GM04504 (cell line): ENCODE results near the gene VSX1.

Experiments used
- DNase-seq: peaks from one replicate; pipeline ENCODE4 v3.0.0-alpha.2; 2012; ENCODE audit warnings: low read depth

VSX1 gene

DNA sequence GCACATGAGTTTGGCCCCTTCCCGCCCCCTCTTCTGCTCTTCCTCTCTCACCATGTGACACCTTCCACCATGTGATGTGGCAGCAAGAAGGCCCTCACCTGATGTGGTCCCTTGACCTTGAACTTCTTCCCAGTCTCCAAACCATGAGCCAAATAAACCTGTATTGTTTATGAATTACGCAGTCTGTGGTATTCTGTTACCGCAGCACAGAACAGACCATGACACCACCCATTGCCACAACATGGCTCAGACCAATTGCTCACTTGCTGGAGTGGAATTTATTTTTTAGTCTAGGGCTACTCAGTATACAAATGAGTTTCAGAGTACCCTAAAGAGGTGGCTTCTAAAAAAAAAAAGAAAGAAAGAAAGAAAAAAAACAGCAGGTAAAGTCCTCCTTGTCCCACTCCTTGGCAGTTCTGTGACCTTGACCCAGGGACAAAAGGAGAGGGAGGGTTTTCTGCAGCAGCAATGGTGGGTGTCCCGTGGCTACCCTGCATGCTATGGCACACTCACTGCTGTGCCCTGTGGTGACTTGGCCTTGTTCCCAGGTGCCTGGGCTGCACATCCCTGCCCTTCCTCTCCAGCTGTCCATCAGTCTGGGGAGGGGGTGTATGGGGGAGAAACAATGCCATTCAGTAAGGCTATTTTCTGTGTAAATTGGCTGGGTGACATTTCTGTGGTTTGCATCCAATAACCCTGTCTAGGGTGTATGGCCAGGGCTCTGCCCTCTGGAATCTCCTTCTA, 5.4 kb upstream of the VSX1 start:
- DNase-seq: no peak

- no peak for DNase-seq
Observed at GRCh38 chr20:25085756-25086495, 4.0 kb upstream of the VSX1 start.

DNA sequence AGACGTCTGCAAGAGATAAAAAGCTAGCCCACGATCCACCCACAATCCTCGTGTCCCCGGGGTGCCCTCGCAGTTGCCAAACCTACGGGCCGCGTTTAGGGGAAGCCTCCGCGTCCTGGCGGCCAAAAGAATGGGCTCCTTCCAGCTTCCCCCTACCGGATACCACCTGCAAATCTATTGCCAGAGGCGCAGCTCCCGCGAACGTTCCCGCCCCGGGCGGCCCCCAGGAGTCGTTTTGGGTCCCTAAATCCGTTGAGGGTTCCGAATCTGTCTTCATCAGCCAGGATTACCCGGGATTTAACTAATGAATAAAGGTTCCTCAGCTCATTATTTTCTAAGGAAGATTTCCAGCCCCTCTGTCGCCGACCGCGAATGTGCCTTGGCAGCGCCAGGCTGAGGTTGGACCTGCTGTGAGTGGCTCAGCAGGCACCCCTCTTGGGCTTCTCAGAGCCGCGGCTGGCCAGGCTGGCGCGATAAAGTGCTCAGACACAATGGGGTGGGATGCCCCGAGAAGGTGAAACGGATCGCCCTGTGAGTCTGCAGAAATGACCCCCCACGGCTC, 2.8 kb upstream of the VSX1 start:
- DNase-seq: no peak

DNA sequence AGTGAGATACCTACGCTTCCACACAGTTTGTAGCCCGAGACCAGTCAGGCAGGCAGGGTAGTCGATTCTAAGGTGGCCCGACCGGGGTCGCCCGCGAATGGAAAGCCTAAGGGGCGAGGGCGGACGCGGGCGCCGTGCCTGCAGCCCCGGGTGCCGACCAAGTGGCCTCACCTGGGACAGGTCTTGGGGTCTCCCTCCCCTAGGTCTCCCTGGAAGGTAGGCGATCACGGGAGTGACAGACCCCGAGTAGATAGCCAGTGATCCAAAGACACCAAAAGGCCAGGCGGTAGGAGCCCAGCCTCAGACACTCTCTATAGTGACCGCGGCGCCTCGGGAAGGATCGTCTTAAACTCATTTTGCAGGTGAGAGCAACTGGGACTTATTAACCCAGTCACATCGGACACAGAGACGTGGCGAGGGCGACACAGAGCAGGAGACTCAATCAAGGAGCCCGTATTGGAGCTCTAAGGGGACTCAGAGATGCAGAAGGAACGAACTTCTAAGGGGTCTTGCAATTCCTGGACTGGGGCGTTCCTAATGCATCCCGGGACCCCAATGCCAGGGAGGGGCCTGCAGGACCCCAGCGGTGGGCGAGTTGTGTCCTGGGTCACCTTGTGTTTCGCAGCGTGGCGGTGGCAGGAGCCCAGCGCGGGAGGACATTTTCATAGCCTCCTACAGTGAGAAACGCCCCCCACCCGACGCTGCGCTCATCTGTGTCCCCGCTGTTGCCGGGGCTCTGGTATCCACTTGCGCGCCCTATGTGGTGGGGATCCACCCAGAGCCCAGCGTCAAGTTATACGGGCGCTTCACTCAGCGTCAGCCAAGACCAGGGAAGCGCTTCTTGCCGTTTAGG, 2.1 kb upstream of the VSX1 start:
- DNase-seq: no peak

DNA sequence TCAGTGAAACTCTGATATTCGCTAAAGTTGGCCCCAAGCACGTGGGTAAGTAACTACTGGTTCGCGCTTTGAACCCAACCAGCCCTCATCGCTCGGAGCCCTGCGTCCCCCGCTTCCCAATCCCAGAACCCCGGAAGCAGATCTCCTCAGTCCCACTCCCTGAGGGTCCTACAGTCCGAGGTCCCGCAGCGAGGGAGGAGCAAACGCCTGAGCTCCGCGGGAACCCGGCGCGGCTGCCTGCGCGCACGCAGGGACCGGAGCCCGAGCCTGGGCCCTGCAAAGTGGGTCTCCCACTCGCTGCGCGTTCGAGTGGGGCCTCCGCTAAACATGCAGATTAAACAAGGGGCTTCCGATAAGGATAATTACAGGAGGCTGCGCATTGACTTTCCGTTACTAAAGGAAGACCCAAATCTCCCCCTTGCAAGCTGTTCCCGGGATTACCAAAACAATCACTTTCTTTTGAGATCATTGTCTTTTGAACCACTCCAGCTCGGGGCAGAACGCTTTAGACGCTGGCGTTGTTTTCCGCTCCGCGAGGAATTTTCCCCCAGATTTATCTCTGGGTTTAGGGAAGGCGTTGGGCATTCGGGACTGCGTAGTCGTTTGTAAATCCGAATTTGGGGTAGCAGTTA, 1.3 kb upstream of the VSX1 start:
- no peak for DNase-seq

GRCh38 chr20:25082498-25082873, 545 bp upstream of the VSX1 start:
- no peak for DNase-seq

DNA sequence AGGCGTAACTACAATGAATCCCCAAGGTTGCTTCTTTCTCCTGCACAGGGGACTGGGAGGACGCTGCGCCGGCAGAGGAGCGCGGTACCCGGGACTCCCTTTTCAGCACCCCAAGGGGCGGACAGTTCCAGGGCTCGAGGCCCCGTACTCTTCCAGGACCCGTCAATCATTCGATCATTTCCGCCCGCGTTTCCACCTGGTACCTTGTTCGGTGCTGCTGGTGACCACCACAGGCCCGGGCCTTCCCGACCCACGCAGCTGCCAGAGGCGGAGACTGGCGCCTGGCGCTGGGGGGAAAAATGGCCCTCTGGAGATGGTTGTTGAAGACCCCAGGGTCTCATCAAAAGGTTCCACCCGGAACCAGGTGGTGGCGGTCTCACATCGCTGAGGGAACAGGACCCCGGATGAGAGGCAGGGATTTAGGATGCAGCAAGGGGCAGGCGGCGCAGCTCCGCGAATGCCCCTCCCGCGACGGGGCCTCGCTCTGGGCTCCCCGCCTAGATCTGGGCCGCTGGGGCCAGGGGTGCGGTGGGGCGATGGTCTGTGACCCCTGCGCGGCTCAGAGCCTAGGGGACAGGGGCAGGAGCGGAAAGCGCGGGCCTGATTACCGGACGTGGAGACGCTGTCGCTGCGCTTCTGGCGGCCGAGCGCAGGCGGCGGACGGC, 744 bp downstream of the VSX1 start:
- no peak for DNase-seq

GRCh38 chr20:25079171-25079570, 2.8 kb downstream of the VSX1 start:
- no peak for DNase-seq

DNA sequence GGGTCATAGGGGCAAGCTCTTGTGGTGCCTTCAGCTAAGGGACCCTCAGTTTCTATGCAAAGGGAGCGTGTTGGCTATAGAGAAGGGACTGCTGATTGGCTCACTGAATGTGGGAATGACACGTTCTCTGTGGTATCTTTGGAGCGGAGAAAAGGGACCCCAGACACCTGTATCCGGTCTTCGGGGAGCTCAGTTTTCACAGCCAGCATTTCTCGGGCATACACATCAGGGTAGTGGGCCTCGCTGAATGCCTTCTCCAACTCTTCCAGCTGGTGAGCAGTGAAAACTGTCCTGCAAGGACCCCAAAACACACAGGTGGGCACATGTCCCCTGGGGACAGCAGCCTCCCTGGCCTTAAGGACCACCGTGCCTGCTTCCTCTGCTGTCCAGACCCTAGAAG, 3.3 kb downstream of the VSX1 start:
- DNase-seq: no peak

DNA sequence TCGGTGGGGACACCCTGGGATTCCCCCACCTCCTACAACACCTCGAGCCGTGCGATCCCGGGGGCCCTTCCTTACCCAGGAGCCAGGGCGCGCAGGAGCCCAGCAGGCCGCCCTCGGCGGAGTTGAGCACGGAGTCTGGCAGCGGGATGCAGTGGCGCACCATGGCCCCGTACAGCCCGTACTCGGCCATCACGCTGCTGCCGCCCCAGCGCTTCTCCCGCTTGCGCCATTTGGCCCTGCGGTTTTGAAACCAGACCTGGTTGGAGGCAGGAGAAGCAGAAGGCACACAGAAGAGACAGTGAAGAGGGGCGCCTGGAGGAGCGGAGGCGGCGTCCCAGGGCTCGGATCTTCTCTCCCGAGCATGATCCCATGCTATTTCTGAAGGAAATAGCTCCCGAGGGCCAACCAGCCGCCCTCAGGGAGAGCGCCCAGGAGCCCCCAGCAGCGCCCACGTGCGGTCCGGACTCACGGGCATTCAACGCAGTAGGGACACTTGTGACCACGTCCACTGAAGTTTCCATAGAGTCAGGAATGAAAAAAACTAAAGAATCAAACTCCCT, 4.3 kb downstream of the VSX1 start:
- DNase-seq: no peak

DNA sequence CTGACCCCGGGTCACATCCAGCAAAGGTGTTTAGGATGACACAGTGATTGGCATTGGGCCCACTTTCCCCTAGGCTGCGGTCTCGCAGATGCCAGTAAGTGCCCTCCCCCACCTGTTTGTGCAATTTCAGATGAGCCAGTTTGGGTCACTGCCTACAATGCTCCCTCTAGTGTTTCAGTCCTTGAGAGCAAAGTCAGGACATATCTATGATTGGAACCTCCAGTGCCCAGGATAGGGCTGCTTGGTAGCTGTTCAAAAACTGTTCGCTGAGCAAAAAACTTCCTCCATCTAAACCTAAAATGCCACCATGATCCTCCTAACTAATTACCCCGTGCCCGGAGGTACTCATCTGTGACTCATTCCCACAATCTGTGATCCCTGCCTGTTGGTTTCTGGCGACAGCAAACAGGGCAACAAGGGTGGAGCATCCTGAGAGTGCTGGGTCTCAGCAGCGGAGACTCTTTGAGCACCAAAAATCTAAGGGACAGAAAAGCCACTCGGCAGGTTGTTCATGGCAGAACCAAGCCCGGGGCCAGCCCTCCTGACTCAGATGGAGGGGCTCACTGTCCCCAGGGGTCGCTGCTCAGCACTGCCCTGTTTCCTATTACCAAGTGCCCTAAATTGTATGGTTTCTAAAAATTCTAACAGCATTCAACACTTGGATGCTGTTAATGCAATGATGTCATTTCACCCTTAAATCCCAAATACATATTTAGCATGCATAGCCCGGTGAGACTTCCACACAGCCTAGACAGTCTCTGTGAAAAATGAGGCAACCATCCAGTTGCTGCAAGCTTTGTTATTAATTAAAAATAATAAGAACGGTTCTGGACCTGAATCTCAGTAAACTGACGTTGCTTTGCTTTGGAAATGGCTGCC, 5.0 kb downstream of the VSX1 start:
- no peak for DNase-seq

GRCh38 chr20:25076201-25076600, 5.7 kb downstream of the VSX1 start:
- DNase-seq: no peak

GRCh38 chr20:25073544-25073943, 8.4 kb downstream of the VSX1 start:
- no peak for DNase-seq

- DNase-seq: no peak
Observed at GRCh38 chr20:25072226-25072811, 9.6 kb downstream of the VSX1 start.

GRCh38 chr20:25071734-25072133, 10.2 kb downstream of the VSX1 start:
- no peak for DNase-seq

DNA sequence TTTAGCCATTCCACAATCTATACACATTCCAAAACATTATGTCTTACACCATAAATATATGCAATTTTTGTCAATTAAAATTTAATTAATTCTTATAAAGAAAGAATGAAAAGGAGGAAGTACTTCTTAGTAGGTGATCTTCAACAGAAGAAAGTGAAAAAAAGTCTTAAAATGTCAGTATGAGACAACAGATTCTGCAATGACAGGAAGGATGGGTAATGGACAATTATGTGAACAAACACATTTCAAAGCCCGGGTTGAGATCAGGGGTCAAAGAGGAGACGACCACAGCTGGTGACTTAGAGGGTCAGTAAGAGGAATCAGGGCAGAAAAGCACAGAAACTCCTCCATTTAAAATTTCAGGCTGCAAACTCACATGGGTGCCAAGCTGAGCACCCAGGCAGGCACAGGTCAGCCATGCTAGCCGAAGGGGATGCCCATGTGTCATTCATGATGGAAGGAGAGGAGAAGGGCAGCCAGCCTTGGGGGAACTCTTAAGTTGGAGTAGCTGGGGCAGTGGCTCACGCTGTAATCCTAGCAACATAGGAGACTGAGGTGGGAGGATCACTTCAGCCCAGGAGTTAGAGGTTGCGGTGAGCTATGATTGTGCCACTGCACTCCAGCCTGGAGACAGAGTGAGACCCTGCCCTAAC, 11.0 kb downstream of the VSX1 start:
- DNase-seq: no peak

DNA sequence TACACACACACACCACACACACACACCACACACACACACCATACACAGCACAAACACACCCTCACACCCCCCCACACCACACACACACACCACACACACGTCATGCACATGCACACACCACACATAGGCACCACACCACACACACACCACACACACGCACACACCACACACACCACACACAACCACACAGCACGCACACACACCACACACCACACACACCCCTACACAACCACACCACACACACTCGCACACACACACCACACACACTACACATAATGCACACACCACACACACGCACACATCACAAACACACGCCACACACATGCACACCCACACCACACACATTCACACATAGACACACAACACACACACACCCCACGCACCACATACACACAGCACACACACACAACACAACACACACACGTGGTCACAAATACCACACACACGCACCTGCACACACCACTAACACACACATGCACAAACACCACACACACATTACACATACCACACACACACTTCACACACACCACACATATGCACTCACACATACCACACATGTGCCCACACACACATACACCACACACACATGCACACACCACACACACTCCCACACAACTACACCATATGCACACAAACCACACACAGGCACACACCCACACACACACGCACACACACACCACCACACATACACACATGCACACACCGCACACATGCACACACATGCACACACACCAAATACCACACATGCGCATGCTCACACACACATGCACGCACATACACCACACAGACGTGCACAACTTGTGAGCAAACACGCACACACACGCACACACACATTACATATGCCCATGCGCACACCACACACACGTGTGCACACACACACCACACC, 14.6 kb downstream of the VSX1 start:
- no peak for DNase-seq

- no peak for DNase-seq
Observed at GRCh38 chr20:25066386-25066785, 15.6 kb downstream of the VSX1 start.
